OCI-LY3 (cell line): ENCODE results near the gene MYCT1.
"Not testable (repeated sequence)": the region's sequence is repeated elsewhere in the genome, so short reads cannot be mapped to it uniquely, and the experiment has no call there.

Experiments used
- H2AFZ ChIP-seq: fragments of 200-600, 300-600 bp; shearing (Covaris generic); 2 replicates; pipeline ENCODE4 v1.6.0; 2014; ENCODE audit warnings: antibody characterized with exemption, low read depth, low read length
- H3K27ac ChIP-seq: fragments of 200-600, 300-600 bp; sonication (generic); 2 replicates; pipeline ENCODE4 v1.5.1; 2014; ENCODE audit warnings: mild to moderate bottlenecking, low read length, moderate library complexity, mixed read lengths
- H3K27me3 ChIP-seq: fragments of 200-600, 300-600 bp; sonication (generic); 2 replicates; pipeline ENCODE4 v1.6.1; 2014; ENCODE audit warnings: low read depth, low read length, mixed read lengths
- H3K36me3 ChIP-seq: fragments of 200-600, 300-600 bp; sonication (generic); replicated peaks from 2 replicates; pipeline ENCODE3; 2014; ENCODE audit warnings: low read depth, low read length, mixed read lengths
- H3K4me1 ChIP-seq: fragments of 300-600, 200-600 bp; sonication (generic); 2 replicates; pipeline ENCODE4 v1.6.1; 2014; ENCODE audit warnings: low read length, mixed read lengths
- H3K4me2 ChIP-seq: fragments of 200-600, 300-600 bp; sonication (generic); 2 replicates; pipeline ENCODE4 v1.6.1; 2014; ENCODE audit warnings: low read length, mixed read lengths
- H3K4me3 ChIP-seq: fragments of 300-600, 200-600 bp; sonication (generic); 2 replicates; pipeline ENCODE4 v1.5.1; 2014; ENCODE audit warnings: antibody characterized with exemption, mild to moderate bottlenecking, low read length, moderate library complexity
- H3K79me2 ChIP-seq: fragments of 300-600, 200-600 bp; shearing (Covaris generic); 2 replicates; pipeline ENCODE4 v1.6.1; 2014; ENCODE audit warnings: mild to moderate bottlenecking, low read length, mixed read lengths
- H3K9ac ChIP-seq: fragments of 300-600, 200-600 bp; shearing (Covaris generic); 2 replicates; pipeline ENCODE4 v1.6.0; 2014; ENCODE audit warnings: mild to moderate bottlenecking, low read length, moderate library complexity
- H3K9me3 ChIP-seq: fragments of 200-600, 300-600 bp; shearing (Covaris generic); 2 replicates; pipeline ENCODE4 v1.6.1; 2014; ENCODE audit warnings: low read length, mixed read lengths; ENCODE audit not compliant: insufficient read depth
- H4K20me1 ChIP-seq: fragments of 200-600, 300-600 bp; sonication (generic); 2 replicates; pipeline ENCODE4 v1.6.1; 2016; ENCODE audit warnings: low read length, mixed read lengths; ENCODE audit not compliant: insufficient read depth
- EZH2phosphoT487 ChIP-seq: fragments of 200-600 bp; shearing (Covaris generic); IDR thresholded peaks from 2 replicates; pipeline ENCODE4 v1.6.1; 2018; ENCODE audit warnings: antibody characterized with exemption, mixed run types, low read depth
- TF ChIP-seq, protein P1 (sequence below): fragments of 200-600, 300-600 bp; sonication (generic); IDR thresholded peaks from 2 replicates; pipeline ENCODE4 v1.5.1; 2014; ENCODE audit warnings: antibody characterized with exemption, low read length, low read depth

The MYCT1 gene

DNA sequence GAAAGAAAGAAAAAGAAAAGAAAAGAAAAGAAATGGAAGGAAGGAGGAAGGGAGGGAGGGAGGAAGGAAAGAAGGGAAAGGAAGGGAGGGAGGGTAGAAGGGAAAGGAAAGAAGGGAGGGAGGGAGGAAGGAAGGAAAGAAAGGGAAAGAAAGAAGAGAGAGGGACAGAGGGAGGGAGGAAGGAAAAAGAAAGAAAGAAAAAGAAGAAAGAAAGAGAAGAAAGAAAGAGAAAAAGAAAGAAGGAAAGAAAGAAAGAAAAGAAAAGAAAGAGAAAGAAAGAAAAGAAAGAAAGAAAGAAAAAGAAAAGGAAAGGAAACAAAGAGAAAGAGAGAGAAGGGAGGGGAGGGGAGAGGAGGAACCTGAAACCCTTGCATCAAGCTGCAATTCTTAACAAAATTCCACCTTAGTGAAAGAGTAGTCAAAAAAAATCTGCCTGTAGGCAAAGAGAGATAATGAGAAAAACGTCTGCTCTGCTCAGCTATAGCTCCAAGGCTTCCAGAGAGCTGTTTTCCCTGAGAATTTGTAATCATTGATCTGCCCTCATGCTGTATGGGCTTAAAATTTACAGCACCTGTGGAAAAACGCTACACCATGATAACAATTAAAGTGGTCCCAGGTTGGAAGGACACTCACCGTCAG, 16.7 kb upstream of the MYCT1 start:
- Histone ChIP-seq H3K79me2 (no peaks in the 10 kb centered on the region), H4K20me1 (no peaks in the 10 kb centered on the region), H3K9ac (no peak overlapping the region), H2AFZ (no peak overlapping the region), H3K4me3 (no peak overlapping the region), H3K27ac (no peak overlapping the region), H3K9me3 (no peaks in the 10 kb centered on the region), H3K4me1 (no peaks in the 10 kb centered on the region), H3K27me3 (no peaks in the 10 kb centered on the region), H3K36me3 (no peaks in the 10 kb centered on the region), H3K4me2 (no peak overlapping the region)
- TF ChIP-seq EZH2phosphoT487 = no peak
- TF ChIP-seq, protein P1, sequence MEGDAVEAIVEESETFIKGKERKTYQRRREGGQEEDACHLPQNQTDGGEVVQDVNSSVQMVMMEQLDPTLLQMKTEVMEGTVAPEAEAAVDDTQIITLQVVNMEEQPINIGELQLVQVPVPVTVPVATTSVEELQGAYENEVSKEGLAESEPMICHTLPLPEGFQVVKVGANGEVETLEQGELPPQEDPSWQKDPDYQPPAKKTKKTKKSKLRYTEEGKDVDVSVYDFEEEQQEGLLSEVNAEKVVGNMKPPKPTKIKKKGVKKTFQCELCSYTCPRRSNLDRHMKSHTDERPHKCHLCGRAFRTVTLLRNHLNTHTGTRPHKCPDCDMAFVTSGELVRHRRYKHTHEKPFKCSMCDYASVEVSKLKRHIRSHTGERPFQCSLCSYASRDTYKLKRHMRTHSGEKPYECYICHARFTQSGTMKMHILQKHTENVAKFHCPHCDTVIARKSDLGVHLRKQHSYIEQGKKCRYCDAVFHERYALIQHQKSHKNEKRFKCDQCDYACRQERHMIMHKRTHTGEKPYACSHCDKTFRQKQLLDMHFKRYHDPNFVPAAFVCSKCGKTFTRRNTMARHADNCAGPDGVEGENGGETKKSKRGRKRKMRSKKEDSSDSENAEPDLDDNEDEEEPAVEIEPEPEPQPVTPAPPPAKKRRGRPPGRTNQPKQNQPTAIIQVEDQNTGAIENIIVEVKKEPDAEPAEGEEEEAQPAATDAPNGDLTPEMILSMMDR = no peak

DNA sequence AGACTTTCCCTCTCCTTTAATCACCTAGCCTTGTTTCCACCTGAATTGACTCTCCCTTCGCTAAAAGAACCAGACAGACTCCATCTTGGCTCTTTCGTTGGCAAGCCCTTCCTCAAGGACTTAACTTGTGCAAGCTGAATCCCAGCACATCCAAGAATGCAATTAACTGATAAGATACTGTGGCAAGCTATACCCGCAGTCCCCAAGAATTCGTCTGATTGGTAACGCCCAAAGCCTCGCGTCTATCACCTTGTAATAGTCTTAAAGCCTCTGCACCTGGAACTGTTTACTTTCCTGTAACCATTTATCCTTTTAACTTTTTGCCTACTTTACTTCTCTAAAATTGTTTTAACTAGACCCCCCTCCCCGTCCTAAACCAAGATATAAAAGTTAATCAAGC, 15.6 kb upstream of the MYCT1 start:
- no peak overlapping the region for H3K27ac ChIP-seq
- no peaks in the 10 kb centered on the region for H3K4me1 ChIP-seq
- H4K20me1 ChIP-seq = no peaks in the 10 kb centered on the region
- no peak overlapping the region for H3K4me2 ChIP-seq
- H3K9ac ChIP-seq = no peak overlapping the region
- no peak overlapping the region for H2AFZ ChIP-seq
- no peaks in the 10 kb centered on the region for H3K9me3 ChIP-seq
- H3K27me3 ChIP-seq = no peaks in the 10 kb centered on the region
- TF ChIP-seq, protein P1 = no peak
- no peak for TF ChIP-seq EZH2phosphoT487
- H3K36me3 ChIP-seq = no peaks in the 10 kb centered on the region
- H3K4me3 ChIP-seq = no peak overlapping the region
- H3K79me2 ChIP-seq = no peaks in the 10 kb centered on the region

DNA sequence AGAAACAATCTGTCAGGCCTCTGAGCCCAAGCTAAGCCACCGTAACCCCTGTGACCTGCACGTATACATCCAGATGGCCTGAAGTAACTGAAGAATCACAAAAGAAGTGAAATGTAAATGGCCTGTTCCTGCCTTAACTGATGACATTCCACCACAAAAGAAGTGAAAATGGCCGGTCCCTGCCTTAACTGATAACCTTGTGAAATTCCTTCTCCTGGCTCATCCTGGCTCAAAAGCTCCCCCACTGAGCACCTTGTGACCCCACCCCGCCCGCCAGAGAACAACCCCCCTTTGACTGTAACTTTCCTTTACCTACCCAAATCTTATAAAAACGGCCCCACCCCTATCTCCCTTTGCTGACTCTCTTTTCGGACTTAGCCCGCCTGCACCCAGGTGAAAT, 14.8 kb upstream of the MYCT1 start:
- H3K4me3 ChIP-seq = not testable (repeated sequence)

DNA sequence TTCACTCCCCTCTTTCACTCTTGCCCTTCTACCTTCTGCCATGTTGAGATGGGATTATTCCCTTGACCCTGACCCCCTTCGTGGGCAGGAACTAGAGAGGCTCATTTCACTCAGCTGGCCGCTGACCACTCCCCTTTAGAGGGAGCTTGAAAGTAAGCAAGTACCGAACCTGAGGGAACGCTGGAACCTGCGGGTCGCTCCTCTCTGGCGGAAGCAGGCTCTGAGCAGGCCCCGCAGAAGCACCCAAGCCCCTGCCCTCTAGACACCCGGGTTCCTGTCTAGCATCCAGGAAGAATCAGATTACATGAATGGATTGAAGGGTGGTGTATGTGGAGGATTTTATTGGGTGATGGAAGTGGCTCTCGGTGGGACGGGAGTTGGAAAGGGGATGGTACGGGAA, 11.9 kb upstream of the MYCT1 start:
- H3K36me3 ChIP-seq = no peaks in the 10 kb centered on the region
- no peak overlapping the region for H3K4me3 ChIP-seq
- H3K4me1 ChIP-seq = no peaks in the 10 kb centered on the region
- H3K9me3 ChIP-seq = no peaks in the 10 kb centered on the region
- no peak overlapping the region for H3K27ac ChIP-seq
- TF ChIP-seq, protein P1 = no peak
- TF ChIP-seq EZH2phosphoT487 = no peak
- H4K20me1 ChIP-seq = no peaks in the 10 kb centered on the region
- no peak overlapping the region for H2AFZ ChIP-seq
- no peaks in the 10 kb centered on the region for H3K27me3 ChIP-seq
- no peak overlapping the region for H3K9ac ChIP-seq
- H3K79me2 ChIP-seq = no peaks in the 10 kb centered on the region
- no peak overlapping the region for H3K4me2 ChIP-seq

More for the DNA sequence above, 14.8 kb upstream of the MYCT1 start:
- not testable (repeated sequence) for H3K9ac ChIP-seq, H3K27ac ChIP-seq, H3K4me1 ChIP-seq, H3K9me3 ChIP-seq, H3K4me2 ChIP-seq, H3K36me3 ChIP-seq, H3K79me2 ChIP-seq, H2AFZ ChIP-seq, H3K27me3 ChIP-seq, H4K20me1 ChIP-seq
